ENCODE data around the gene ELAC2.

DNA sequence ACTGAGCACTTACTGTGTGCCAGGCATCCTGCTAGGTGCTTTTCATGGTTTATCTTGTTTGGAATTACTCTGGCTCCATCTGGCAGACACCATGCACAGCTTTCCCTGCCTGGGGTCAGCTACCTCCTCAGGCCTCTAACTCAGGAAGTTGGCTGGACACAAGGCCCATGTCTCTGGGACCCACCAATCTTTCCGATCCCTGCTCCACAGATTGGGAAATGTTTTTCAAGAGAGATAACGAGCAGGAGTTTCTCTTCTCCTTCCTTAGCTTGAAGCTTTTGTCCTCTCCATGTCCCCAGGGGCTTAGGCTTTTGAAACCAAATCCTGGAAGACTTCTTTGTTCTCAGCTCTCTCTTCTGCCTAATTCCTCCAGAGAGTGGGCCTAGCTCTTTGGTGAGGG, 11.5 kb upstream of the ELAC2 start:
- TF ChIP-seq, protein P1, sequence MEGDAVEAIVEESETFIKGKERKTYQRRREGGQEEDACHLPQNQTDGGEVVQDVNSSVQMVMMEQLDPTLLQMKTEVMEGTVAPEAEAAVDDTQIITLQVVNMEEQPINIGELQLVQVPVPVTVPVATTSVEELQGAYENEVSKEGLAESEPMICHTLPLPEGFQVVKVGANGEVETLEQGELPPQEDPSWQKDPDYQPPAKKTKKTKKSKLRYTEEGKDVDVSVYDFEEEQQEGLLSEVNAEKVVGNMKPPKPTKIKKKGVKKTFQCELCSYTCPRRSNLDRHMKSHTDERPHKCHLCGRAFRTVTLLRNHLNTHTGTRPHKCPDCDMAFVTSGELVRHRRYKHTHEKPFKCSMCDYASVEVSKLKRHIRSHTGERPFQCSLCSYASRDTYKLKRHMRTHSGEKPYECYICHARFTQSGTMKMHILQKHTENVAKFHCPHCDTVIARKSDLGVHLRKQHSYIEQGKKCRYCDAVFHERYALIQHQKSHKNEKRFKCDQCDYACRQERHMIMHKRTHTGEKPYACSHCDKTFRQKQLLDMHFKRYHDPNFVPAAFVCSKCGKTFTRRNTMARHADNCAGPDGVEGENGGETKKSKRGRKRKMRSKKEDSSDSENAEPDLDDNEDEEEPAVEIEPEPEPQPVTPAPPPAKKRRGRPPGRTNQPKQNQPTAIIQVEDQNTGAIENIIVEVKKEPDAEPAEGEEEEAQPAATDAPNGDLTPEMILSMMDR (conservative IDR thresholded peaks at IDR 0.05; ENCODE audit: low read depth, low read length), result no peak
- no peak for TF ChIP-seq POLR2A (IDR thresholded peaks at IDR 0.05; ENCODE audit: low read depth, low read length)
- TF ChIP-seq MAFK (IDR thresholded peaks at IDR 0.05; ENCODE audit: low read depth, low read length), result no peak
- TF ChIP-seq, protein P2, sequence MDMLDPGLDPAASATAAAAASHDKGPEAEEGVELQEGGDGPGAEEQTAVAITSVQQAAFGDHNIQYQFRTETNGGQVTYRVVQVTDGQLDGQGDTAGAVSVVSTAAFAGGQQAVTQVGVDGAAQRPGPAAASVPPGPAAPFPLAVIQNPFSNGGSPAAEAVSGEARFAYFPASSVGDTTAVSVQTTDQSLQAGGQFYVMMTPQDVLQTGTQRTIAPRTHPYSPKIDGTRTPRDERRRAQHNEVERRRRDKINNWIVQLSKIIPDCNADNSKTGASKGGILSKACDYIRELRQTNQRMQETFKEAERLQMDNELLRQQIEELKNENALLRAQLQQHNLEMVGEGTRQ (IDR thresholded peaks at IDR 0.05; ENCODE audit: low read depth, low read length), result no peak
- TF ChIP-seq, protein P3, sequence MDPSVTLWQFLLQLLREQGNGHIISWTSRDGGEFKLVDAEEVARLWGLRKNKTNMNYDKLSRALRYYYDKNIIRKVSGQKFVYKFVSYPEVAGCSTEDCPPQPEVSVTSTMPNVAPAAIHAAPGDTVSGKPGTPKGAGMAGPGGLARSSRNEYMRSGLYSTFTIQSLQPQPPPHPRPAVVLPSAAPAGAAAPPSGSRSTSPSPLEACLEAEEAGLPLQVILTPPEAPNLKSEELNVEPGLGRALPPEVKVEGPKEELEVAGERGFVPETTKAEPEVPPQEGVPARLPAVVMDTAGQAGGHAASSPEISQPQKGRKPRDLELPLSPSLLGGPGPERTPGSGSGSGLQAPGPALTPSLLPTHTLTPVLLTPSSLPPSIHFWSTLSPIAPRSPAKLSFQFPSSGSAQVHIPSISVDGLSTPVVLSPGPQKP (IDR thresholded peaks at IDR 0.05; ENCODE audit: borderline replicate concordance, low read depth, low read length), result no peak
- TF ChIP-seq CEBPB (IDR thresholded peaks at IDR 0.05; ENCODE audit: low read depth, low read length), result no peak
- TF ChIP-seq RFX5 (IDR thresholded peaks at IDR 0.05; ENCODE audit: low read depth, low read length), result no peak
- no peak for TF ChIP-seq FOS (IDR thresholded peaks at IDR 0.05; ENCODE audit: low read depth, low read length)
- no peak for TF ChIP-seq BHLHE40 (IDR thresholded peaks at IDR 0.05; ENCODE audit: low read depth, low read length)
- no peak for TF ChIP-seq MXI1 (IDR thresholded peaks at IDR 0.05; ENCODE audit: borderline replicate concordance, low read depth, low read length)
- TF ChIP-seq NFE2L2 (IDR thresholded peaks at IDR 0.05; ENCODE audit: low read depth, low read length), result no peak
- TF ChIP-seq MAZ (IDR thresholded peaks at IDR 0.05; ENCODE audit: borderline replicate concordance, low read depth, low read length), result no peak
- TF ChIP-seq SMC3 (IDR thresholded peaks at IDR 0.05; ENCODE audit: low read depth, low read length), result no peak
